Endothelial cell of umbilical vein (primary cell): ENCODE measurements around the gene CT45A5.

Experiments
- CTCF ChIP-seq, 2 donors: IDR thresholded peaks; 1 replicate in 1 of 2; 2 replicates in 1 of 2; pipeline ENCODE4 v1.5.1; 2011; ENCODE audit warnings: low read length in 2 of 2, mild to moderate bottlenecking in 2 of 2, moderate library complexity in 2 of 2, control low read depth in 1 of 2, inconsistent platforms in 1 of 2, low read depth in 1 of 2; ENCODE audit not compliant: insufficient read depth in 1 of 2; ENCODE audit errors: extremely low read depth in 1 of 2
- EZH2 ChIP-seq: IDR thresholded peaks from 2 replicates; pipeline ENCODE4 v1.6.1; 2012; ENCODE audit warnings: borderline replicate concordance, low read depth, mild to moderate bottlenecking, moderate library complexity, low read length, inconsistent platforms; ENCODE audit not compliant: severe bottlenecking
- FOS ChIP-seq: IDR thresholded peaks from 2 replicates; pipeline ENCODE4 v1.6.1; 2011; ENCODE audit warnings: mild to moderate bottlenecking, low read length, moderate library complexity, borderline replicate concordance; ENCODE audit not compliant: insufficient read depth
- JUN ChIP-seq: IDR thresholded peaks from 2 replicates; pipeline ENCODE4 v1.6.1; 2011; ENCODE audit warnings: borderline replicate concordance, low read depth; ENCODE audit not compliant: insufficient read length, insufficient read depth
- MAX ChIP-seq: IDR thresholded peaks from 2 replicates; pipeline ENCODE4 v1.6.1; 2011; ENCODE audit not compliant: insufficient read depth, insufficient read length
- MYC ChIP-seq: IDR thresholded peaks from one replicate; pipeline ENCODE4 v1.6.1; 2011; ENCODE audit warnings: mild to moderate bottlenecking, low read depth, low read length
- POLR2A ChIP-seq: IDR thresholded peaks from 2 replicates; pipeline ENCODE4 v1.6.1; 2012; ENCODE audit warnings: low read depth, mild to moderate bottlenecking, control low read depth, low read length
- POLR2AphosphoS5 ChIP-seq: IDR thresholded peaks from 2 replicates; pipeline ENCODE4 v1.6.1; 2012; ENCODE audit warnings: low read depth, mild to moderate bottlenecking, control low read depth, low read length, moderate library complexity; ENCODE audit not compliant: insufficient read depth

- TF ChIP-seq POLR2AphosphoS5 (no peak), POLR2A (no peak), CTCF (IDR thresholded peaks at IDR 0.05; ENCODE audit: extremely low read depth in 1 of 2, insufficient read depth in 1 of 2, low read depth in 1 of 2, low read length in 2 of 2) (no peak), MAX (no peak), FOS (no peak), JUN (no peak), EZH2 (no peak), MYC (no peak)
These were observed 44.0 kb downstream of the CT45A5 start for GRCh38 chrX:135741192-135741715.
